Measurements from ENCODE around the gene SDR39U1. TPM values are rescaled to one million over a fixed set of nuclear protein-coding genes. Genes with fewer than 3 reads are reported as not detected.

The SDR39U1 gene
- total RNA-seq, 4 donors from 2014 or later, result 28.4 to 35.9 (median 31.8) TPM

DNA sequence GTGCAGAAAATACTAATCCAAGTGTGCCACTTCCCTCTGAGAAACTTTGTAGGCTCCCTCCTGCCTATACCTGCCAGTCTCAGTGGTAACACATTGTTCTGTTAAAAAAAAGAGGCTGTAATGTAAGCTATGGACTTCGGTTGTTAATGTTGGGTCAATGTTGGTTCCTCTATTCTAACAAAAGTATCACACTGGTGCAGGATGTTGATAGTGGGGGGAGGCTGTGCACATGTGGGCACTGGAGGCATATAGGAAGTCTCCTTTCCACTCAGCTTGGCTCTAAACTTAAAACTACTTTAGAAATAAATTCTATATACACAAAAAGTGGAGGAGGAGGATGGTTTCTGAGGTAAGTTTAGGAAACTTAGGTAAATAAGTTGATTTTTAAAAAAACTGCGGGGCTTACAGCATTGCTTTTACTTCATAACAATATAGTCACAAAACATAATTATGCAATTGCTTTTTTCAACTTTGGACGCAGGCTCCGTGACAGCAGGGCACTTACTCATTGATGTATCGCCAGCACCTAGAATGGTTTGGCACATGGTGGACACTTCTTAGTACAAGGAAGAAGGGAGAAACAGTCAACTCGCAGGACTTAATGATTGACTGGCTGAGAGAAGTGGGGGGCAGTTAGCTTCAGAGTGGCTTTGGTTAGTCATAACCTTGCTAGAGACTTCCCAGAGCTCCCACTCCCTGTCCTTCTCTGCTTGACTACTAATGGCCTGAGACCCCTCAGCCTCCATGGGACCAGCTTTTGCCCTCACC lies 51.7 kb downstream of the SDR39U1 start:
- DNase-seq (ENCODE audit: low spot score) (no peak), ATAC-seq (ENCODE audit: low FRiP score) (no peak)
- TF ChIP-seq, protein P1, sequence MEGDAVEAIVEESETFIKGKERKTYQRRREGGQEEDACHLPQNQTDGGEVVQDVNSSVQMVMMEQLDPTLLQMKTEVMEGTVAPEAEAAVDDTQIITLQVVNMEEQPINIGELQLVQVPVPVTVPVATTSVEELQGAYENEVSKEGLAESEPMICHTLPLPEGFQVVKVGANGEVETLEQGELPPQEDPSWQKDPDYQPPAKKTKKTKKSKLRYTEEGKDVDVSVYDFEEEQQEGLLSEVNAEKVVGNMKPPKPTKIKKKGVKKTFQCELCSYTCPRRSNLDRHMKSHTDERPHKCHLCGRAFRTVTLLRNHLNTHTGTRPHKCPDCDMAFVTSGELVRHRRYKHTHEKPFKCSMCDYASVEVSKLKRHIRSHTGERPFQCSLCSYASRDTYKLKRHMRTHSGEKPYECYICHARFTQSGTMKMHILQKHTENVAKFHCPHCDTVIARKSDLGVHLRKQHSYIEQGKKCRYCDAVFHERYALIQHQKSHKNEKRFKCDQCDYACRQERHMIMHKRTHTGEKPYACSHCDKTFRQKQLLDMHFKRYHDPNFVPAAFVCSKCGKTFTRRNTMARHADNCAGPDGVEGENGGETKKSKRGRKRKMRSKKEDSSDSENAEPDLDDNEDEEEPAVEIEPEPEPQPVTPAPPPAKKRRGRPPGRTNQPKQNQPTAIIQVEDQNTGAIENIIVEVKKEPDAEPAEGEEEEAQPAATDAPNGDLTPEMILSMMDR (IDR thresholded peaks at IDR 0.05), result no peak

Other genes with a start within 250 kb of the SDR39U1 start
- 10 to 100 TPM; 54.9 to 65.5 (median 60.9) TPM for gene TM9SF1, start 247.3 kb downstream of the SDR39U1 start, total RNA-seq
- under 1 TPM in 2 of 4 donors, not detected in 2; 0.36 to 0.46 TPM for gene TSSK4, start 237.1 kb downstream of the SDR39U1 start, total RNA-seq
- 10 to 100 TPM; 51.8 to 82.7 (median 64.7) TPM for gene CHMP4A, start 229.3 kb downstream of the SDR39U1 start, total RNA-seq
- 10 to 100 TPM in 3 of 4 donors, 1 to 10 TPM in 1; 9.0 to 18.1 (median 12.5) TPM for gene MDP1, start 226.7 kb downstream of the SDR39U1 start, total RNA-seq
- gene NEDD8, start 210.4 kb downstream of the SDR39U1 start, total RNA-seq, result 100 to 1,000 TPM in 3 of 4 donors, 10 to 100 TPM in 1; 98.4 to 184 (median 126) TPM
- gene GMPR2, start 209.8 kb downstream of the SDR39U1 start, total RNA-seq, result 10 to 100 TPM; 36.3 to 69.0 (median 47.0) TPM
- 10 to 100 TPM; 46.1 to 80.1 (median 63.6) TPM for gene TINF2, start 200.2 kb downstream of the SDR39U1 start, total RNA-seq
- gene TGM1, start 179.6 kb downstream of the SDR39U1 start, total RNA-seq, result 100 to 1,000 TPM in 2 of 4 donors, 10 to 100 TPM in 1, 1 to 10 TPM in 1; 2.0 to 114 (median 79.1) TPM
- 10 to 100 TPM; 20.7 to 30.9 (median 25.0) TPM for gene RABGGTA, start 171.2 kb downstream of the SDR39U1 start, total RNA-seq
- 10 to 100 TPM; 14.3 to 42.5 (median 23.7) TPM for gene DHRS1, start 143.0 kb downstream of the SDR39U1 start, total RNA-seq
- 10 to 100 TPM; 13.9 to 22.2 (median 17.8) TPM for gene NOP9, start 142.9 kb downstream of the SDR39U1 start, total RNA-seq
- 10 to 100 TPM in 3 of 4 donors, 1 to 10 TPM in 1; 9.1 to 23.8 (median 14.3) TPM for gene CIDEB, start 134.8 kb downstream of the SDR39U1 start, total RNA-seq
- 1 to 10 TPM; 4.7 to 9.0 (median 7.9) TPM for gene LTB4R2, start 132.6 kb downstream of the SDR39U1 start, total RNA-seq
- gene LTB4R, start 131.3 kb downstream of the SDR39U1 start, total RNA-seq, result 10 to 100 TPM in 3 of 4 donors, 1 to 10 TPM in 1; 5.0 to 16.7 (median 12.6) TPM
- 100 to 1,000 TPM in 1 of 4 donors, 10 to 100 TPM in 2, 1 to 10 TPM in 1; 9.7 to 144 (median 45.6) TPM for gene ADCY4, start 107.7 kb downstream of the SDR39U1 start, total RNA-seq
- 10 to 100 TPM in 2 of 4 donors, 1 to 10 TPM in 2; 9.0 to 18.0 (median 13.2) TPM for gene RIPK3, start 102.8 kb downstream of the SDR39U1 start, total RNA-seq
- 10 to 100 TPM in 3 of 4 donors, 1 to 10 TPM in 1; 9.2 to 53.3 (median 23.3) TPM for gene NFATC4, start 74.6 kb downstream of the SDR39U1 start, total RNA-seq
- 10 to 100 TPM in 3 of 4 donors, 1 to 10 TPM in 1; 4.6 to 24.9 (median 13.0) TPM for gene NYNRIN, start 43.8 kb downstream of the SDR39U1 start, total RNA-seq
- 1 to 10 TPM; 1.2 to 4.4 (median 2.8) TPM for gene CBLN3, start 13.1 kb downstream of the SDR39U1 start, total RNA-seq
- 10 to 100 TPM; 32.1 to 77.1 (median 43.5) TPM for gene KHNYN, start 12.8 kb downstream of the SDR39U1 start, total RNA-seq
- gene CMA1, start 65.5 kb upstream of the SDR39U1 start, total RNA-seq, result 1 to 10 TPM in 1 of 4 donors, under 1 TPM in 1, not detected in 2; 0.84 to 1.4 TPM
- gene CTSG, start 133.5 kb upstream of the SDR39U1 start, total RNA-seq, result 10 to 100 TPM in 1 of 4 donors, 1 to 10 TPM in 2, under 1 TPM in 1; 0.84 to 11.5 (median 3.9) TPM
- gene GZMH, start 166.9 kb upstream of the SDR39U1 start, total RNA-seq, result 1 to 10 TPM in 2 of 4 donors, not detected in 2; 1.4 to 2.0 TPM
- gene GZMB, start 191.4 kb upstream of the SDR39U1 start, total RNA-seq, result 1 to 10 TPM; 1.2 to 8.9 (median 1.9) TPM

Data from omental fat pad (tissue), 4 donors.